22Rv1 (cell line): ENCODE results near the gene MXI1.
"Not testable (repeated sequence)": the region's sequence is repeated elsewhere in the genome, so short reads cannot be mapped to it uniquely, and the experiment has no call there.

Source experiments
- ZFX ChIP-seq: fragments of 450-650 bp; IDR thresholded peaks from 2 replicates; pipeline ENCODE4 v1.6.1; 2017; ENCODE audit warnings: antibody characterized with exemption, borderline replicate concordance
- TF ChIP-seq, protein P1 (sequence below): fragments of 450-650 bp; IDR thresholded peaks from 2 replicates; pipeline ENCODE4 v1.5.1; 2017; ENCODE audit warnings: mild to moderate bottlenecking

DNA sequence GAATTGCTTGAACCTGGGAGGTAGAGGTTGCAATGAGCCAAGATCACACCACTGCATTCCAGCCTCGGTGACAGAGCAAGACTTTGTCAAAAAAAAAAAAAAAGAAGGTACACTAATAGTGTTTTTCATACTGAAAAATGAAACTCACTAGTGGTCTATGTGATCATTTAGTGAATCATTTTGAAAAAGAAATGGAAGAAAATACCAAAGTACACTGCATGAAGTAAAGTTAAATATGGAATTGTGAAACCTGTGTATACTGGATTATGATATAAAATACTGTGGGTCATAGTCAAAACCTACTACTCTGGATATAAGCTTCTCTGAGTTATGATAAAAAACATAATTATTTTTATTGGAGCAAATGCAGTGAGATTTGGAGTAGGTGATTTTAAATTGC lies 42.1 kb downstream of the MXI1 start:
- TF ChIP-seq, protein P1, sequence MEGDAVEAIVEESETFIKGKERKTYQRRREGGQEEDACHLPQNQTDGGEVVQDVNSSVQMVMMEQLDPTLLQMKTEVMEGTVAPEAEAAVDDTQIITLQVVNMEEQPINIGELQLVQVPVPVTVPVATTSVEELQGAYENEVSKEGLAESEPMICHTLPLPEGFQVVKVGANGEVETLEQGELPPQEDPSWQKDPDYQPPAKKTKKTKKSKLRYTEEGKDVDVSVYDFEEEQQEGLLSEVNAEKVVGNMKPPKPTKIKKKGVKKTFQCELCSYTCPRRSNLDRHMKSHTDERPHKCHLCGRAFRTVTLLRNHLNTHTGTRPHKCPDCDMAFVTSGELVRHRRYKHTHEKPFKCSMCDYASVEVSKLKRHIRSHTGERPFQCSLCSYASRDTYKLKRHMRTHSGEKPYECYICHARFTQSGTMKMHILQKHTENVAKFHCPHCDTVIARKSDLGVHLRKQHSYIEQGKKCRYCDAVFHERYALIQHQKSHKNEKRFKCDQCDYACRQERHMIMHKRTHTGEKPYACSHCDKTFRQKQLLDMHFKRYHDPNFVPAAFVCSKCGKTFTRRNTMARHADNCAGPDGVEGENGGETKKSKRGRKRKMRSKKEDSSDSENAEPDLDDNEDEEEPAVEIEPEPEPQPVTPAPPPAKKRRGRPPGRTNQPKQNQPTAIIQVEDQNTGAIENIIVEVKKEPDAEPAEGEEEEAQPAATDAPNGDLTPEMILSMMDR: not testable (repeated sequence)
- not testable (repeated sequence) for TF ChIP-seq ZFX
